Left kidney (tissue), 2 donors: Measurements from ENCODE around the gene MCM7. TPM values are rescaled to one million over a fixed set of nuclear protein-coding genes. Genes with fewer than 3 reads are reported as not detected.

Experiments used
- DNase-seq: peaks from one replicate; pipeline ENCODE4 v3.0.0-alpha.2; 2013
- polyA plus RNA-seq: library from polyadenylated mRNA; unstranded; fragments of 120-200 nt; gene quantifications from one replicate; pipeline ENCODE4 v1.2.1, GENCODE V29; 2013; ENCODE audit not compliant: insufficient read length

Gene MCM7
- polyA plus RNA-seq, 1 donor = 177 TPM

GRCh38 chr7:100124301-100125230 is 23.4 kb upstream of the MCM7 start:
- no peak for DNase-seq

GRCh38 chr7:100122568-100122967 is 21.4 kb upstream of the MCM7 start:
- DNase-seq = no peak

DNA sequence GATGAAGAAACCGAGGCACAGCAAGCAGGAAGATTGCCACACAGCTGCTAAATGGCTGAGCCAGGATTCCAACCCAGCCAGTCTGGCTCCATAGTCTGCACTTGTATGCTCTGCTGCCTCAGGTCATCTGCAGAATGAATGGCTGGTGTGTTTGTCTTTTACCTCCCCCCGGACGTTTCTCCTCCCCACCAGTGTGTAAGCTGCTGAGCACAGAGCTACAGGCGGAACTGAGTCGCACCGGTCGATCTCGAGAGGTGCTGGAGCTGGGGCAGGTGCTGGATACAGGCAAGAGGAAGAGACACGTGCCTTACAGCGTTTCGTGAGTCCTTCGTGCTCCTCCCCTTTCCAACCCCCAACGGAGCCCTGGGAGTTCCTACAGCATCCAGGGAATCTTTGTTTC is 20.9 kb upstream of the MCM7 start:
- no peak for DNase-seq

- no peak for DNase-seq
These were observed 19.5 kb upstream of the MCM7 start for GRCh38 chr7:100120733-100121036.

- DNase-seq = no peak
These were observed 19.0 kb upstream of the MCM7 start for GRCh38 chr7:100119970-100120732.

DNA sequence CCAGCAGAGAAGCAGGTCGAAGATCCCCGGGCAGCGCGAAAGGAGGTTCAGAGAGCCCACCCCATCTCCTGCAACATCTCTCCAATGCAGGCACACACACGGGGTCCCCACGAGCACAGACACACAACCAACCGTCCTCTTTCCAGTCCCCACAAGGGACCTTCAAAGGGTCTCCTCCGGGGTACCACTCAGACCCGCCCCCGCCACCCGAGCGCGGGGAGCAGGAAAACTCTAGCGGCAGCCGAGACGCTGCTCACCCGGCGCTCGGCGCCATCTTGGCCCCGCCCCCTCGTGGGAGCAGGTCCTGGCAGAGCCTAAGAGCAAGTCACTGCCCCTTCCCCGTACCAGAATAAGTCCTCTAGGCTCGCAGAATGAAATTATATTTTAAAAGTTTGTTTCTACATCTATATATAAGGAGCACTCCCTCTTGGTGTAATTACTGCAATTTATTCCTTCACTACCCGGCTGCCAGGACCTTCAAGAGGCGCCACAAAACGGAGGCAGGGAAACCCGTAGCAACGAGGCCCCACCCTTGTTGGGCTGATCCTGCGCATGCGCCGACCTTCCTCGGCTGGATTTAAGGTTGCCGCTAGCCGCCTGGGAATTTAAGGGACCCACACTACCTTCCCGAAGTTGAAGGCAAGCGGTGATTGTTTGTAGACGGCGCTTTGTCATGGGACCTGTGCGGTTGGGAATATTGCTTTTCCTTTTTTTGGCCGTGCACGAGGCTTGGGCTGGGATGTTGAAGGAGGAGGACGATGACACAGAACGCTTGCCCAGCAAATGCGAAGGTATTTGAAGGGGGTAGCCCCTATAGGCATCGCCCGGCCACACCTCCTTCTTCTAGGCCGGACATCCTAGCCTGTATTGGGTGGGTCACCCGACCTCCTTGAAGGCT is 18.1 kb upstream of the MCM7 start, which contains the start of the genes CNPY4 and TAF6:
CNPY4 (plus strand) TSS at position 563 of the 898 bp plus-strand sequence; CDS start at position 674, 111 bp downstream.
TAF6 (minus strand) TSS at position 287 of the 898 bp plus-strand sequence. CDS start 5,149 bp downstream, outside the sequence.
- DNase-seq = peak; percentile 95

- no peak for DNase-seq
These were observed 17.3 kb upstream of the MCM7 start for GRCh38 chr7:100118388-100119071.

DNA sequence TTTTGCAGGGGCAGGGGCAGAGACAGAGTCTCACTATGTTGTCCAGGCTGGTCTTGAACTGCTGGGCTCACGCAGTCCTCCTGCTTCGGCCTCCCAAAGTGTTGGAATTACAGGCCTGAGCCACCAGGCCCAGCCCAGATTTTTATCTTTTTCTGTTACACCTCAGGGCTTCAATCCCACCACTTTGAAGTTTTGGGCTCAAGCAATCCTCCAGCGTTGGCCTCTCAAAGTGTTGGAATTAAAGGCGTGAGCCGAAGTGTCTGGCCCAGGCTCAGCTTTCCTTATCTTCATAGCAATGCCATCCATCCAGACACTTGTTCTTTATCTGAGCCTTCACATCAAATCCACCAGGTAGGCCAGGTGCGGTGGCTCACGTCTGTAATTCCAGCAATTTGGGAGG is 13.8 kb upstream of the MCM7 start:
- DNase-seq = no peak

GRCh38 chr7:100111914-100112313 is 10.7 kb upstream of the MCM7 start:
- DNase-seq = no peak

DNA sequence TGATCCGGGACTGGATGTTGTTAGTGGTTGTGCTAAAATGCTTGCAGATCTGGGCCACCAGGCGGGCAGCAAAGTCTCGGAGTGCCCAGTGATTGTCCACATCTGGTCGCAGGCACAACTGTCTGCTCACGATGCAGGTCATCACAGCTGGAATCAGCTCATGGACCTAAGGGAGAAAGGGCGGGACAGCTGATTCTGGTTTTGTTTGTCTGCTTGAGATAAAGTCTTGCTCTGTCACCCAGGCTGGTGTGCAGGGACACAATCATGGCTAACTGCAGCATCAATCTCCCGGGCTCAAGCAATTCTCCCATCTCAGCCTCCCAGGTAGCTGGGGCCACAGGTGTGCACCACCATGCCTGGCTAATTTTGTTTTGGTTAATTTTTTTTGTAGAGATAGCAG is 10.0 kb upstream of the MCM7 start:
- no peak for DNase-seq

- no peak for DNase-seq
These were observed 8.4 kb upstream of the MCM7 start for GRCh38 chr7:100109521-100110163.

DNA sequence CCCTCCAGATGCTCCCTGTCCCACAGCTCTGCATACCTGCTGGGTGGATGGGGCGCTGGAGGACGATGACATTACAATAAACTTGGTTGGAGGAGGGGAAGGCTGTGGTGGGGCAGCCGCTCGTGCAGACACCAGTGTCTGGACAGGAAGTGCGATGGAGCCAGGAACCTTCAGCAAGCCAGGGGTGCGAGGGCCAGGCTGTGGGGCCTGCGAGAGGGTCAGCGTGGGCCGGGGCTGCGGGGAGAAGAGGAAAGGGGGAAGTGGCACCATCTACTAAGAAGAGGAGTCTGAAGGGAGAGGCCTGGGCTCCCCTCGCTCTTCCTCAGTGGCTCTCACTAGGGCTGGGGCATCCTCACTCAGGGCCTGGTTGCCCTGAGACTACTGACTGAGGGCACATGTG is 6.7 kb upstream of the MCM7 start:
- DNase-seq = no peak

GRCh38 chr7:100107125-100107737 is 6.0 kb upstream of the MCM7 start:
- DNase-seq = no peak

- no peak for DNase-seq
These were observed 5.4 kb upstream of the MCM7 start for GRCh38 chr7:100106633-100107032.

GRCh38 chr7:100105534-100105933 is 4.3 kb upstream of the MCM7 start:
- DNase-seq = no peak

DNA sequence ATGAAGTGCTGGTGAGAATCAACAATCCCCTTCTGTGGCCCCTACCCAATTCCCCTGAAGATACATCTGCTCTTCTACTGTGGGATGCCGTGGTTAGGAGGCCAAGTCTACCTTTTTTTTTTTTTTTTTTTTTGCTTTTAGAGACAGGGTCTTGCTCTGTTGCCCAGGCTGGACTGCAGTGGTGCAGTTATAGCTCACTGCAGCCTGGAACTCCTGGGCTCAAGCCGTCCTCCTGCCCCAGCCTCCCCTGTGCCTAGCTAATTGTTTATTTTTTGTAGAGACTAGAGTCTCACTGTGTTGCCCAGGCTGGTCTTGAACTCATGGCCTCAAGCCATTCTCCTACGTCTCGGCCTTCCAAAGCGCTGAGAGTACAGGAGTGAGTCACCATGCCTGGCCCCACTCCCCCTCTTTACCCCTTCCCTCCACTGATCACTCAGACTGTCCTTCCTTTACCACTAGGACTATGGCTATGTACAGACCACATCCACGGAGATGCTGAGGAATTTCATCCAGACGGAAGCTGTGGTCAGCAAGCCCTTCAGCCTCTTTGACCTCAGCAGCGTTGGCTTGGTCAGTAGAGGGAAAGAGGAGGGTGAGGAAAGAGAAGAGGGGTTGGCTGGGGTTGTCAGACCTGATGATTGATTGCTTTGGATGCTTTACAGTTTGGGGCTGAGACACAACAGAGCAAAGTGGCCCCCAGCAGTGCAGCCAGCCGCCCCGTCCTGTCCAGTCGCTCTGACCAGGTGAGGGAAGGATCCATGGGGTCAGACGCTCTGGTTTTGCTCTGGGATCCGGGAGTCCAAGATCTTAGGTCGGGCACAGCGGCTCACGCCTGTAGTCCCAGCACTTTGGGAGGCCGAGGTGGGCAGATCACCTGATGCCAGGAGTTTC is 2.0 kb upstream of the MCM7 start:
- no peak for DNase-seq

GRCh38 chr7:100100420-100101015 is 679 bp downstream of the MCM7 start:
- DNase-seq = peak; percentile 95

DNA sequence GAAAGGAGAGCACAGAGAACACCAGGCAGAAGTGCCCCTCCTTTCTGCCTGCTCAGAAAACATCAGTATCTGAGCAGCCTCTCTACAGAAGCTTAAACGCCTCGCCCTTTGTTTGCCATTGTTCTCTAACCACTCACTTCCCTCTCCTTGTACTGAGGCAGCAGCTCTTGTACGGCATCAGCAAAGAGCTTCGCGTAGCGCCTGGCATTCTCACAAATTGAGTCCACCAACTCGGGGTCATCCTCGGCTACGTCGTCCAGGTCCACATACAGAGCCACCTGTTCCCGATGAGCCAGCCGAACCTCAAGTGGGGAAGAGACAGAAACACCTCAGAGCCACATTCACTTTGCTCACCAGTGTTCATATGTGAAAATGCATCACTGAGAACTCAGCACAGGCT is 1.7 kb downstream of the MCM7 start:
- DNase-seq = no peak

DNA sequence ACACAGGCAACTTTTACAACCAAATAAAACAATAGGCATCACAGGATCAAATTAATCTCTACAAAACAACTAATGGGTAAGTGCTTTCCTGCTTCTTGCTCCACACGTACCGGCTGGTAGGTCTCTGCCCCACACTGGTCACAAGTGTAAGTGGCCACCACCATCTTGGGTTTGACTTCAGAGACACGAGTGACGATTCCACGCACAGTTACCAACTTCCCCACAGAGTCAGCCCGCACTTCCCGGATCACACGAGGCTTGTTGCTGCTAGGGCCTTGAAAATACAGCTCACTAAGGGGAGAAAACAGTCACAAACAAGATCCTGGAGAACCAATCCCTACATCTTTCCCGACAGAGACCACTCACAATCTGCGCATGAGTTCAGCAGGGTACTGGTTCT is 2.3 kb downstream of the MCM7 start:
- DNase-seq = no peak
